NCI-H1092 (cell line): ENCODE measurements around the gene TRNT1.

Source experiments
- DNase-seq: peaks from one replicate; lab custom pipeline; 2025; lab: John Stamatoyannopoulos, UW

TRNT1 gene

DNA sequence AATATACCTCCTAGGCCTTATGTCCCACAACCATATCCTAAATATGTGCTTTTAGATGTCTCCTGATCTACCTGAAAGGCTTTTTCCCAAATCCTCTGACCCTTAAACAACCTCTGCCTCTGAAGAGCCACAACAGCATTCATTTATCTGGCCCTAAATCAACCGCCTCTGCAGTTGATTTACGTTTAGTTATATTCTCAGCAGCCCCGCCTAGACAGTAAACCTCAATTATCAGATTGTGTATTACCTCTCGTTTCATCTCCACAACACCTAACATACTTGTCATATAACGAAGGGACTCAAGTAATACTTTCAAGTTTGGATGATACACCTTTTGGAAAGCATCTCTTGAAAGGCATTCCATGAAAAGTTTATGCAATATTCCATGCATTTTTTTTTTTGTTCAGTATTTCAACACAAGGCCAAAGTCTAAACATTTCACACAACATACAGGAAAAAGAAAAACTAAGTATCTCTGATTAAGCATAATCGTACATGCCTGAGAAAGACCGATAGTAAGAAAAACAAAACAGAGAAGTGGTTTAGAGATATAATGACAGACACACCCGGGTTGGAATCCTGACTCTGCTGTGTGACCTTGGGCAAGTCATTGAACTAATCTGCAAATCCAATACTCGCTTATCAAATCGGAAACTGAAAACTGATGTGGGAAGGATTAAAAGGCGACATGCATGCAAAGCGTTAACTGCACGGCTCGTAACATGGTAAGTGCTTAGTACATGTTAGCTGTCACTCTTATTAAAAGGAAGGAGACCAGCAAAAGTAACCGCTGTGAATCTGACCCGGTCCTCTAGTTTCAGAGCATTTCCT, 52.0 kb downstream of the TRNT1 start:
- no peak for DNase-seq

DNA sequence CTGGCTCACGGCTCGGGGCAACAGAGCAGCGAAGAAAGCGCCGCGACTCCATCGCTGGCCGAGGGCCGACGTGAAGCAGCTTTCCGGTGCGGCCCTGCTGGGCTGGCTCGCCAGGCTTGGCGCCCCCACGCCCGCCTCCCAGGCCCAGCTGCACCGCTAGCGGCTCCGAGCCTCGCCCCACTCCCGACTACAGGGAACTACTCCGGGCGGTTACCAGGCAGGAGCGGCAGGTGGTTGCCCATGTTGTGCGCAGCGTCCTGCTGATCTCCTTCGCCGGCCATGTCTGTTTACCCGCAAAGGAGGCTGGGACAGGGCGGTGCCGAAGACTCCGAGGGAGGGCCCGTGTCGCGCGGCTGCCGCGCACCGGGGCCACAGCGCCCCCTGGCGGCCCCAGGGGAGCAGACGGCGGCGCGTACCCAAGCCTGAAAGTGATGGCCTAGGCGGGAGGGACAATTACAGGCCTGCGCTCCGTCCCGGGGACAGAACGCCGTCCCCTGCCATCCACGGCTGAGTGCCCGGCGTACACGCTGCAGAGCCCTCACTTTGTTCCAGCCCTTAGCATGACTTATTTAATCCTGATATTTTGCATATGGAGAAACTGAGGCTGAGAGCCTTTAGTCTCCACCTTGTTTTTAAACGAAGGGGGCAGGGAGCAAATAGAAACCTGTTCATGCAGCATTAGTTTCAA, 52.8 kb downstream of the TRNT1 start, which contains the start of gene CRBN:
Gene CRBN (minus strand): TSS at position 285 of the 688 bp plus-strand sequence. CDS start 4 bp downstream, at position 281.
- DNase-seq: peak; percentile 47

DNA sequence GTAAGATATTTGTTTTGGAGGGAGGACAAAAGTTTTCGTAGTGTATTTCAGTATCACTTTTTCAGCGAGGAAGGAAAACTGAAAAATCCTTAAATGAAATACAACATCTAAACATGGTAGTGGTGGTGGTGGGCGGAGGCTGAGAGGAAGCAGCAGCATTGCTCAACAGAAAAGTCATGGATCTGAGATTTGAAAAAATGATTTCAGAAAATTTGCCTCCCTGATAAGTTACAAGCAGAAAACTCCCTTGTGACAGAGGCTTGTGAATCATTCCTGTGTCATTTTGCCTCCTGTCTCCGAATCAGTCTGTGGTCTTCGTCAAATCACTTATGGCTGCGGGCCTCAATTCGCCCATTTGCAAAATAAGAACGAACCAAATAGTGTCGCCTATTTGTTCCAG, 53.7 kb downstream of the TRNT1 start:
- no peak for DNase-seq

DNA sequence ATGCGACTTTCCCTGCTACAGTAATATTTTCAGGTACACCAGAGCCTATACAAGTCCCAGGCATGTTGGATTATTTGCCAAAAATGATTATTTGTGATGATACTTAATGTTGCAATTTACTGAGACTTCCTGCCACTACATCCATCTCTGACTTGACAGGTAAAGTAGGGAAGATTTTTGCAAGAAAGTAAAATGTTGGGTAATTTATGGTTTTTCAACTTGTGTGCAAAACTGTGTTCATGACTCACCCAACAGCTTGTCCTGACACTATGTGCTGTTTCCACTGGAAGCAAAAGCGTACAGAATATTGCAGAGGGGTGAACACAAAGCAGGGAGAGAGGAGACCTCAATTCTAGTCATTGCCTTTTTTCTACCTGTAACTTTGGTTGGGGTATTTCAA, 58.1 kb downstream of the TRNT1 start:
- no peak for DNase-seq

DNA sequence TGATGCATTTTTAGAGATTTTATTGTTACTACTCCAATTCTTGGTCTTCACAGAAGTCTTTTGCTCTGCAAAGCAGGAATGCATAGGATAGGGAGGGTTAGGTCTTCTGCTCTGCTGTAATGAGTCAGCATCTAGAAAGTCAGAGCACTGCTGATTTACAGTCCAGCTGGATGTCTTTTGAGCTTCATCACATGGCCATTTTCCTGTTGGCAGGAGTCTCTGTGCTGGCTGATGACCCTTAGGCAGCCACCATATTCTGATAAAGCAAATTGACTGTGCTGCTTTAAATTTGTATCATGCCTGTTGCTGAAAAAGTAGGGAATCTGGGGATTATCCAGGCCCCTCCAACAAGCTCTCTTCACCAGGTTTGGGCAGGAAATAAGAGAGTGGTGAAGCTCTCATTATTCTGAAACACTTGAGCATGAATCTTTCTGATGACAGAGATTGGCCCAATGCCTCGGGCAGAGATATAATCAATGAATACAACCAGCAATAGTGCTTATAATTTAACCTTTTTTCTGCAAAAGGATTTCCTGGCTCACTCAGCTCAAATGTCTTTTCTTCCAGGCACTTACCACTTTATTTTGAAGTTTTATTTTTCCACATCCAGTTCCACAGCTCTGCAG, 62.5 kb downstream of the TRNT1 start:
- DNase-seq: no peak

DNA sequence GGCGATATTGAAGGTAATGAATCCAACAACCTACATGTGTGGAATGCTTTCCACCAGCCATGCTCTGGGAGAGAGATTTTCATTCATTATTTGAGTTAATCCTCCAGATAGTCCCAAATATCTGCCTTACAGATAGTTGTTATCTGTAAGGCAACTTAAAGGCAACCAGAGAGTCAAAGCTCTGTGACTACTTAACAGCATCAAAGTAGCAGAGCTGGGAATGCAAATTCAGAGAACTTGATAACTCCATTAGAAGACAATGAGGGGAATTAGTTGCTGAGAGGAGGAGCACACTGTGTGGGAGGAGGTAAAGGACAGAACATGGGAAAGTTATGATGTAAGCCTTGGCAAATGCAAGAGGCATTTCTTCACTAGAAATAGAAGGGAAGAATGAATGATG, 63.2 kb downstream of the TRNT1 start:
- DNase-seq: no peak

DNA sequence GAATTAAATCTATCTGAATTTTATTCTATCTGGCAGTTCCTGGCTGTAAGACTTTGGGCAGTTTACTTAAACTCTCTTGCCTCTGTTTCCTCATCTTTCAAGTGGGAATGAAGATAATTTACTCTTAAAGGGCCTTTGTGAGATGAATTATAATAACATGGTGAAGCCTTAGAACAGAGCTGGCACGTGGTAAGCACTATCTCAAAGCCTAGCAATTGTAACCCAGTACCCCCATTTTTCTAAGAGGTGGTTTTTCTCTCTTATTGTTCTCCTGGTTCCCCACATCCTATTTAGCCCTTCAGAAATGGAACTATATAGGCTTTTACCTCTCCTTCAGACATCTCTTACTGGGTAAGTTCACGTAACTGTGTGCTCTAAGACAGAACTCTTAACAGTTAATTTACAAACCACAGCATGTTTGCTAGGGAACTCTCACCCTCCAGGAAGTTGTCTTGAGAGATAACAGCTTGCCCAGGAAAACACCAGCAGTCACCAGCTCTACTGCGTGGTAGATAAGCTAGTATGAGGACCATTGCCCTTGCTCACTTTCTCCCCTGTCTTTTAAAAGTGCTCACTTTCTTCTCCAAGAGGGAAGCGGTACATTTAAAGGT, 65.0 kb downstream of the TRNT1 start:
- DNase-seq: no peak

DNA sequence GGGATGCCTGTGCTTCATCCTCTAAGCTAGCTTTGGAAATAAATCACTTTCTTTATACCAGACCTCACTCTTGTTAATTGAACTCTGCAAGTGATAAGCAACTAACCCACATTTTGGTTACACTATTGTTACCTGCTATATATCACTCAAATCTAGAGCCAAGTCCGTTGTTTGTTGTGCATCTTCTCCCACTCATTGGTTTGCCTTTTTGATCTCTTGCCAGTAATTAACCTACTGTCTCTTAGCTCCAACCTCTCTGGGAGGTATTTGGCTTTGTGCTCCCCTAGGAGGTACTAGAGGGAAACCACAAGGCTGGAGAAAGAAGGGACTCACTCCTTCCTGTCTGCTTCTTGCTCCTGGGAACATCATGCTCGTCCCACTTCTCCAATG, 65.5 kb downstream of the TRNT1 start:
- no peak for DNase-seq

DNA sequence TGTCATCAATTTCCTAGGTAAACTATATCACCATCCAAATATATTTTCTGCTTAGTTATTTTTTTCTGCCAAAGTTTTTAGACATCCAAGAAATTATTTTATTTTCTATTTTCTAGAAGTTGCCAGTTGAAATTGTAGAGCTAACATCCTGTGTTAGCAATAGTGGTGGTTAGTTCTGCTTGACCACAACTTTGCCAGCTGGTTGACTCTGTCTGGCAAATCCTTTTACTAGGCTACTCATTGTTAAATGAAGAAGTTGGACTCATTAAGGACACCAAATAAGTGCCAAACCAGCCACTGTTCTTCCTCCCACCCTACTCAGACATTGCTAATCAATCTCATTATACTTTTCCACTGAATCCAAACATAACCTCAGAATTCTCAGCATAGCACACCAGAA, 68.1 kb downstream of the TRNT1 start:
- DNase-seq: no peak

DNA sequence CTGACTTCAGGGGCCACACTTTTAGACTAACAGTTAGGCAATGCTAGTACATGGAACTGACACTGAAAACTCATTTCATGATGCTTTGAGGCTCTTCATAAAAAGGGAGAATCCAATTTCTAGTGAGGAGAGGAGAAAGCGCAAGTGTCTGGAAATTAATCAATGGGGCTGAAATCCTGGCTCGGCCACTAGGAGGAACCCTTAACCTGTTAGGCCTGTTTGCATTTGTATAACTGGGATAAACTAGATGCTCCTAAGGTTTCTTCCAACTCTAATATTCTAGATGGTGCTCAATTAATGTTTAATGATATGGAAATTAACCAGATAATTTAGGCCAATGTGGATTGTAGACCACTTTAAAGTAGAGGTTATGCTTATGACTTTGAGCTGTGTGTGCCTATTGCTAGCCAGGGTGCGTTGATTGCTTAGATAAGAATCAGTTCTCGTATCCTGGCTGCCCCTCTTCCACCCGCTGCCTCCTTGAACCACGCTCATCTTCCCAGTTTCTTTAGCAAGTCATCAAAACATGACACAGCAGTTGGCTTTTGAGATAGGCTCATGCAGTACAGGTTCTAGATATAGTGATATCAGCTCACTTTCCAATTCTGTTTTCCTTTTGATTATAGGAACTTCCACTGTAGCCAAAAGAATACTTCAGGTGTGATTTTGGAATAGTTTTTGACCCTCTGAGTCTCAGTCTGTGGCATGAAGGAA, 69.6 kb downstream of the TRNT1 start:
- no peak for DNase-seq
